Measurements from ENCODE around the gene SERINC5. TPM values are rescaled to one million over a fixed set of nuclear protein-coding genes. Genes with fewer than 3 reads are reported as not detected.

Gene SERINC5
- total RNA-seq, 2 donors from 2014 or later: 23.3 to 26.7 TPM

DNA sequence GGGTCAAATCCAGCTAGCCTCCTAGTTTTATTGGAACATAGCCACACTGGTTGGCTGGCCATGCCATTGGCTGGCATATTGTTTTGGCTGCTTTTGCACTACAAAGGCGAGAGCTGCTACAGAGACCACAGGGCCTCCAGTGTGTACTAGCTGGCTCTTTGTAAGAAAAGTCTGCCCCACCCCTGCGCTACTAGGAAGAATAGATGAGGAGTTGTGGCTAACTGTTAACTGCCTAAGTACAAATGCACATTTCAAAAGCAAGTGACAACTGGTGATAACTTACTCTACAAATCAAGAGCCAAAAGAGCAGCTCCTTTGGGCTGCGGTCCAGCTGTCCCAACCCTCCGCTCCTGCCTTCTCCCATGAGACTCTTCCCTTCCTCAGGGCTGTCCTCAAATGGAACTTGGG is 63.9 kb downstream of the SERINC5 start:
- ATAC-seq: no peak
- no peak for DNase-seq
- no peaks in the 10 kb centered on the region for H3K27me3 ChIP-seq
- no peak for TF ChIP-seq POLR2A (IDR thresholded peaks at IDR 0.05)
- TF ChIP-seq, protein P1, sequence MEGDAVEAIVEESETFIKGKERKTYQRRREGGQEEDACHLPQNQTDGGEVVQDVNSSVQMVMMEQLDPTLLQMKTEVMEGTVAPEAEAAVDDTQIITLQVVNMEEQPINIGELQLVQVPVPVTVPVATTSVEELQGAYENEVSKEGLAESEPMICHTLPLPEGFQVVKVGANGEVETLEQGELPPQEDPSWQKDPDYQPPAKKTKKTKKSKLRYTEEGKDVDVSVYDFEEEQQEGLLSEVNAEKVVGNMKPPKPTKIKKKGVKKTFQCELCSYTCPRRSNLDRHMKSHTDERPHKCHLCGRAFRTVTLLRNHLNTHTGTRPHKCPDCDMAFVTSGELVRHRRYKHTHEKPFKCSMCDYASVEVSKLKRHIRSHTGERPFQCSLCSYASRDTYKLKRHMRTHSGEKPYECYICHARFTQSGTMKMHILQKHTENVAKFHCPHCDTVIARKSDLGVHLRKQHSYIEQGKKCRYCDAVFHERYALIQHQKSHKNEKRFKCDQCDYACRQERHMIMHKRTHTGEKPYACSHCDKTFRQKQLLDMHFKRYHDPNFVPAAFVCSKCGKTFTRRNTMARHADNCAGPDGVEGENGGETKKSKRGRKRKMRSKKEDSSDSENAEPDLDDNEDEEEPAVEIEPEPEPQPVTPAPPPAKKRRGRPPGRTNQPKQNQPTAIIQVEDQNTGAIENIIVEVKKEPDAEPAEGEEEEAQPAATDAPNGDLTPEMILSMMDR (IDR thresholded peaks at IDR 0.05): no peak
- peak overlapping the region in 3 of 4 donors; percentile 32 to 64 (median 61) for H3K27ac ChIP-seq
- peaks cover 46% of the 10 kb centered on the region for H3K4me1 ChIP-seq
- no peaks in the 10 kb centered on the region for H3K36me3 ChIP-seq (replicated peaks in 1 of 2; ENCODE audit: insufficient read depth in 1 of 2, low read depth in 2 of 2)
- intact Hi-C loops (cut with DNase I): no loop called here
- no peaks in the 10 kb centered on the region for H3K9me3 ChIP-seq
- H3K4me3 ChIP-seq: no peak overlapping the region
- WGBS, 2 donors: 61 to 78% methylated on average over 4 of the region's 4 CpGs

DNA sequence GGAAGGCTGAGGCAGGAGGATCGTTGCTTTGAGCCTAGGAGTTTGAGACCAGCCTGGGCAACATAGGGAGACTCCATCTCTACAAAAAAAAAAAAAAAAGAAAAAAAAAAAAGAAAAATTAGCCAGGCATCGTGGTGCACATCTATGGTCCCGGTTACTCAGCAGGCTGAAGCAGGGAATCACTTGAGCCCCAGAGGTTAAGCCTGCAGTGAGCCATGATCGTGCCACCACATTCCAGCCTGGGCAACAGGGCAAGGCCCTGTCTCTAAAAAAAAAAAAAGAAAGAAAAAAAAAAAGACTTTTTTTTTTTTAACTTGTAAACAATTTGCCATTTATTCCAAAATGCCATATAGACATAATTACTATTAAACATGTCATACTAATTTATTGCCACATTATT is 64.5 kb downstream of the SERINC5 start:
- H3K27ac ChIP-seq: peak overlapping the region in 1 of 4 donors; percentile 64
- TF ChIP-seq POLR2A (IDR thresholded peaks at IDR 0.05): no peak
- TF ChIP-seq, protein P1 (IDR thresholded peaks at IDR 0.05): no peak
- H3K4me1 ChIP-seq: peaks cover 52% of the 10 kb centered on the region
- ATAC-seq (no peak), DNase-seq (no peak)
- H3K27me3 ChIP-seq: no peaks in the 10 kb centered on the region
- H3K4me3 ChIP-seq: no peak overlapping the region
- intact Hi-C loops (cut with DNase I): no loop called here
- no peaks in the 10 kb centered on the region for H3K36me3 ChIP-seq (replicated peaks in 1 of 2; ENCODE audit: insufficient read depth in 1 of 2, low read depth in 2 of 2)
- 71 to 75% methylated on average over 4 of the region's 4 CpGs for WGBS, 2 donors
- no peaks in the 10 kb centered on the region for H3K9me3 ChIP-seq

DNA sequence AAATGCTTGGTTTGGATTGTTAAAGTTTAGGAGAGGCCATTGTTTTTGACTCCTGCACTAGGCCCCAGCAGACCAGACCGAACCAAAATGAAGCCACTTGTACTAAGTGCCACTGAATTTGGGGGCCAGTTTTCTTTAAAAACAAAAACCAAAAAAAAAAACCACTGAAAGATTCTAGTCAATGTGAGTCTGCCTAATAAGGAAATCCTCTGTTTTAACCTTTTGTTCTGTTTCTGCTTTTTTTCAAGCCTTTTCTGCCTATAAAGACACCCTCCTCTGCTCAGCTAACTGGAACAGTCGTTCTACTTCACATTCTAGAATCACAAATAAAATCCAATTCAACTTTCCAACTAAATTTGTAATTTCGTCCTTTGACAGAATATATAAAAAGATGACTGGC is 64.9 kb downstream of the SERINC5 start:
- intact Hi-C loops (cut with DNase I): no loop called here
- peak overlapping the region in 1 of 4 donors; percentile 64 for H3K27ac ChIP-seq
- ATAC-seq: no peak
- 52 to 86% methylated on average over 3 of the region's 3 CpGs for WGBS, 2 donors
- no peak overlapping the region for H3K4me3 ChIP-seq
- no peaks in the 10 kb centered on the region for H3K27me3 ChIP-seq
- peaks cover 54% of the 10 kb centered on the region for H3K4me1 ChIP-seq
- no peak for TF ChIP-seq POLR2A (IDR thresholded peaks at IDR 0.05)
- TF ChIP-seq, protein P1 (IDR thresholded peaks at IDR 0.05): no peak
- H3K36me3 ChIP-seq (replicated peaks in 1 of 2; ENCODE audit: insufficient read depth in 1 of 2, low read depth in 2 of 2): no peaks in the 10 kb centered on the region
- no peaks in the 10 kb centered on the region for H3K9me3 ChIP-seq
- no peak for DNase-seq

DNA sequence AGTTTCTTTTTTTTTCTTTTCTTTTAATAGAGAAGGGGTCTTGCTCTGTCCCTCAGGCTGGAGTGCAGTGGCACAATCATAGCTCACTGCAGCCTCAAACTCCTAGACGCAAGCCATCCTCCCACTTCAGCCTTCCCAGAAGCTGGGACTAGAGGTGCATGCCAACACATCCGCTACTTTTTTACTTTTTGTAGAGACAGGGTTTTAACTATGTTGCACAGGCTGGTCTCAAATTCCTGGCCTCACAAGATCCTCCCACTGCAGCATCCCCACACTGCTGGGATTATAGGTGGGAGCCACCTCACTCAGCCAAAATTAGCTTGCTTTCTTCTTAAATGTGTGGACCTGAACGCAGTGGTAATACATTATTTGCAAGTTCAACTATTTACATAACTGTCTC is 66.1 kb downstream of the SERINC5 start:
- 61 to 74% methylated on average over 3 of the region's 3 CpGs for WGBS, 2 donors
- H3K9me3 ChIP-seq: no peaks in the 10 kb centered on the region
- peak overlapping the region in 2 of 4 donors; percentile 16 to 20 for H3K27ac ChIP-seq
- TF ChIP-seq POLR2A (IDR thresholded peaks at IDR 0.05): no peak
- TF ChIP-seq, protein P1 (IDR thresholded peaks at IDR 0.05): no peak
- peaks cover 61% of the 10 kb centered on the region for H3K4me1 ChIP-seq
- ATAC-seq (no peak), DNase-seq (no peak)
- no peak overlapping the region for H3K4me3 ChIP-seq
- no peaks in the 10 kb centered on the region for H3K36me3 ChIP-seq (replicated peaks in 1 of 2; ENCODE audit: insufficient read depth in 1 of 2, low read depth in 2 of 2)
- H3K27me3 ChIP-seq: no peaks in the 10 kb centered on the region
- intact Hi-C loops (cut with DNase I): no loop called here

DNA sequence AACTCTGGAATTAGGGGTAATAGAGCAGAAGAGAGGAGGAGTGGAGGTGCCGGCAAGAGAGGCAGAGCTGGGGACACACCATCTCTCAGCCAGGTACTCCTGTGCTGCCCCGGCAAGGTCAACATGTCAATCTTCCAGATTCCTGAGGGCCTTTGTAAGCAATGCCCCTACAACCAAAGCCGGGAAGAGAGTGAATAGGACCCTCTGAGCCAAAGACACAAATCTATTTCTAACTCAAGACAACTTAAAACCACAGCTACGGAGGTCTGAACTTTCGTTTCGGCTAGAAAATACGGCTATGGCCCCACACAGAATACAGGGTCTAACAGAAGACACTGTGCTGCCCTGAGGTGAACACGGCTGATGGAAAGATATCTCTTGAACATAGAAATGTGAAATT is 66.6 kb downstream of the SERINC5 start:
- DNase-seq (no peak), ATAC-seq (no peak)
- 76 to 77% methylated on average over 8 of the region's 8 CpGs for WGBS, 2 donors
- no peaks in the 10 kb centered on the region for H3K9me3 ChIP-seq
- peaks cover 61% of the 10 kb centered on the region for H3K4me1 ChIP-seq
- H3K27me3 ChIP-seq: no peaks in the 10 kb centered on the region
- H3K4me3 ChIP-seq: no peak overlapping the region
- TF ChIP-seq, protein P1 (IDR thresholded peaks at IDR 0.05): no peak
- no peak for TF ChIP-seq POLR2A (IDR thresholded peaks at IDR 0.05)
- no peaks in the 10 kb centered on the region for H3K36me3 ChIP-seq (replicated peaks in 1 of 2; ENCODE audit: insufficient read depth in 1 of 2, low read depth in 2 of 2)
- H3K27ac ChIP-seq: peak overlapping the region in 2 of 4 donors; percentile 16 to 20
- intact Hi-C loops (cut with DNase I): no loop called here

All from body of pancreas (tissue), 4 donors.